ENCODE data around the gene DNAJB12.

The DNAJB12 gene

DNA sequence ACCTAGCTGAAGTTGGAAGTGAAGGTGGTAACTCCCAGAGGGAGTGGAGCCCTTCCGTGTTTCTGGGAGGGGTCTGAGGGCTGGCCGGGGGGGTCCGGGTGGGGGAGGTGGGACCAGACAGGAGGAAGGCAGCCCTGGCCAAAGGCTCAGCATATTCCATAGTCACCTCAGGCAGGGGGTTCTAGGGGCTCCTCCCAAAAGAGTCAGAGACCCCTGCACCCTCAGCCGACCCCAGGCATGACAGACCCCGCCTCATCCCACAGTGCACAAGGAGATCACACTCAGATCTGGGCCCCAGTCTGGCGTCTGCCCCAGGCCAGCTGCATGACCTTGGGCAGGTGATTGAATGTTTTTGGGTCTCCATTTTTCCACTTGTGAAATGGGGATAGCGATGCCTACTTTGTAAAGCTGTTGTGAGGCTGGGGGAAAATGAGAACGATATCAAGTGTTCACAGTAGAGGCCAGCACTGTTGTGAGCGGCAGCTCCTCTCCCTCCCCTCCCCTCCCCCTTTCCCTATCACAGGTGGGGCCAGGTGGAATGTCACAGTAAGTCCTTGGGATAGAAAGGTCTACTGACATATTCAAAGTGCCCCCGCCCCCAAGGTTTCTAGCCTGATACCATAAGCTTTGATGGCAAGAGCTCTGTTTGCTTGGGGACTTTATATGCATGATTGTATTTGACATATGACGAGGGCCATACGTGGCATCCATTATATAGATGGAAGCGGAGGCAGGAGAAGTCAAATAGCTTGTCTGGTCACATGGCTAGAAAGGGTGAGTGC lies 33.3 kb downstream of the DNAJB12 start:
- Histone ChIP-seq H3K36me3 (replicated peaks; ENCODE audit: insufficient read depth, low read length) (no peaks in the 10 kb centered on the region), H3F3A (ENCODE audit: insufficient read depth, low read length) (peaks cover 28% of the 10 kb centered on the region), H3K9me3 (replicated peaks; ENCODE audit: insufficient read depth, low read length) (no peaks in the 10 kb centered on the region), H2AFZ (ENCODE audit: low read length) (peak overlapping the region; percentile 40; the same call in 1 of the 2 replicates), H3K9me2 (replicated peaks; ENCODE audit: insufficient read depth, low read length) (no peaks in the 10 kb centered on the region), H3K9ac (ENCODE audit: low read length) (peak overlapping the region; percentile 91), H3K4me3 (ENCODE audit: low read length) (no peak overlapping the region), H3K4me2 (ENCODE audit: low read depth, low read length) (peak overlapping the region; percentile 94; the same call in 1 of the 2 replicates), H3K79me2 (ENCODE audit: low read length) (no peaks in the 10 kb centered on the region), H3K4me1 (ENCODE audit: low read length) (peaks cover 44% of the 10 kb centered on the region), H3K27me3 (replicated peaks; ENCODE audit: insufficient read depth, low read length) (no peaks in the 10 kb centered on the region), H4K20me1 (ENCODE audit: insufficient read depth, low read length) (no peaks in the 10 kb centered on the region), H3K27ac (ENCODE audit: low read length) (peak overlapping the region; percentile 95)
- no peak for DNase-seq
- TF ChIP-seq CTCF (IDR thresholded peaks at IDR 0.05; ENCODE audit: low read length) (no peak), EZH2phosphoT487 (IDR thresholded peaks at IDR 0.05; ENCODE audit: low read length) (no peak), EZH2 (optimal IDR thresholded peaks at IDR 0.05; ENCODE audit: low read depth, low read length) (no peak)

- Histone ChIP-seq H3K4me2 (ENCODE audit: low read depth, low read length) (peak overlapping the region; percentile 94), H3K4me1 (ENCODE audit: low read length) (peaks cover 44% of the 10 kb centered on the region), H3K27me3 (replicated peaks; ENCODE audit: insufficient read depth, low read length) (no peaks in the 10 kb centered on the region), H3K9me3 (replicated peaks; ENCODE audit: insufficient read depth, low read length) (no peaks in the 10 kb centered on the region), H4K20me1 (ENCODE audit: insufficient read depth, low read length) (no peaks in the 10 kb centered on the region), H3K9ac (ENCODE audit: low read length) (peak overlapping the region; percentile 91), H3K4me3 (ENCODE audit: low read length) (no peak overlapping the region; the same call in 1 of the 2 replicates), H3K79me2 (ENCODE audit: low read length) (no peaks in the 10 kb centered on the region), H3F3A (ENCODE audit: insufficient read depth, low read length) (peaks cover 28% of the 10 kb centered on the region), H3K36me3 (replicated peaks; ENCODE audit: insufficient read depth, low read length) (no peaks in the 10 kb centered on the region), H2AFZ (ENCODE audit: low read length) (peak overlapping the region; percentile 40), H3K27ac (ENCODE audit: low read length) (peak overlapping the region; percentile 95), H3K9me2 (replicated peaks; ENCODE audit: insufficient read depth, low read length) (no peaks in the 10 kb centered on the region)
- TF ChIP-seq CTCF (IDR thresholded peaks at IDR 0.05; ENCODE audit: low read length) (no peak), EZH2phosphoT487 (IDR thresholded peaks at IDR 0.05; ENCODE audit: low read length) (no peak), EZH2 (optimal IDR thresholded peaks at IDR 0.05; ENCODE audit: low read depth, low read length) (no peak)
- DNase-seq: peak; percentile 80
These were observed 34.0 kb downstream of the DNAJB12 start for GRCh38 chr10:72320676-72321247.

- H3K27ac ChIP-seq (ENCODE audit: low read length): peak overlapping the region; percentile 95
- peaks cover 44% of the 10 kb centered on the region for H3K4me1 ChIP-seq (ENCODE audit: low read length)
- TF ChIP-seq EZH2 (optimal IDR thresholded peaks at IDR 0.05; ENCODE audit: low read depth, low read length): no peak
- no peak for TF ChIP-seq EZH2phosphoT487 (IDR thresholded peaks at IDR 0.05; ENCODE audit: low read length)
- no peak for TF ChIP-seq CTCF (IDR thresholded peaks at IDR 0.05; ENCODE audit: low read length)
- peak overlapping the region; percentile 91 for H3K9ac ChIP-seq (ENCODE audit: low read length)
- H4K20me1 ChIP-seq (ENCODE audit: insufficient read depth, low read length): no peaks in the 10 kb centered on the region
- peaks cover 28% of the 10 kb centered on the region for H3F3A ChIP-seq (ENCODE audit: insufficient read depth, low read length)
- no peaks in the 10 kb centered on the region for H3K36me3 ChIP-seq (replicated peaks; ENCODE audit: insufficient read depth, low read length)
- H3K4me3 ChIP-seq (ENCODE audit: low read length): peak overlapping the region; percentile 59
- H3K27me3 ChIP-seq (replicated peaks; ENCODE audit: insufficient read depth, low read length): no peaks in the 10 kb centered on the region
- no peaks in the 10 kb centered on the region for H3K9me2 ChIP-seq (replicated peaks; ENCODE audit: insufficient read depth, low read length)
- peak; percentile 93 for DNase-seq
- H3K9me3 ChIP-seq (replicated peaks; ENCODE audit: insufficient read depth, low read length): no peaks in the 10 kb centered on the region
- H3K79me2 ChIP-seq (ENCODE audit: low read length): no peaks in the 10 kb centered on the region
- peak overlapping the region; percentile 82 for H2AFZ ChIP-seq (ENCODE audit: low read length)
- H3K4me2 ChIP-seq (ENCODE audit: low read depth, low read length): peak overlapping the region; percentile 94
These were observed 35.1 kb downstream of the DNAJB12 start for GRCh38 chr10:72319416-72320254.

All from MM.1S (cell line).